Kidney capillary endothelial cell (primary cell): ENCODE results near the gene THUMPD3.

ENCODE experiments used
- DNase-seq: peaks from one replicate; pipeline ENCODE4 v3.0.0-alpha.2; 2018; ENCODE audit warnings: low spot score

The THUMPD3 gene

DNA sequence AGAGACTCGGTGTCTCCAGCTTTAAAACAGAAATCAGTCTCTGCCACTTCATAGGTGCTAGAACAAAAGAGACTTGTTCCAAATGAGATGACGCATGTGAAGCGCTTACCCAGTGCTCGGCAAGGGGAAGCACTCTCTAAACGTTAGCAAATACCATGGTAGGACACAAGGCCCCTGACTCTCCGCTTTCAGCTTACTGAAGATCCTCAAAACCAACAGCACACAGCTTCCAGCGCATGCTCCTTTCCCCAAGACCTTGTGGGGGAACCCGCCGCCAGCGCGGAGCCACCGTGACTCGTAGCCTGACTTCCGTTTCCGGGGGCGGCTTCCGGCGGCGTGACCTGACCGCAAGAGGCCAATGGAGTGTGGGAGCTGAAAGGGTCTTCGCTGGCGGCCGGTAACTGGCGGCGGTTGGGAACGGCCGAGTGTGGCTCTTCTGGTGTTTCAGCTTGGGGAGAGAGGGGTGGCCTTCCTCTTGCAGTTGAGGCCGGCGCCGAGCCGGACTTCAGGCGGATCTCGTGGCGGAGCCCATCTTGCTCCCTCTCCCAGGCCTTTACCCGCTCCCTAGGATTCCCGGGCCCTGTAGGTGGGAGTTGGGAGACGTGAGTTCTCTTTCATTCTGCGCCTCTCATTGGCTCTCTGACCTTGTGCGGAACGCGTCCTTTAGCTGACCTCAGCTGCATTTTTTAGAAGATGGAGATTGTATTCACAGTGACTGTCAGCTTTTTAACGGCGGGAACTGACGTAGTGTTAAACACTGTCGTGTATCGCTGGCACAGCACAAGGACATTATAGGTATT lies at the start of gene THUMPD3:
Gene THUMPD3 (plus strand): TSS at position 324 of the 800 bp plus-strand sequence. CDS start 2,015 bp downstream, outside the sequence.
- peak; percentile 95 for DNase-seq

GRCh38 chr3:9314796-9315195 lies 48.1 kb upstream of the THUMPD3 start:
- DNase-seq: no peak

GRCh38 chr3:9316881-9317361 lies 45.9 kb upstream of the THUMPD3 start:
- DNase-seq: peak; percentile 69

DNA sequence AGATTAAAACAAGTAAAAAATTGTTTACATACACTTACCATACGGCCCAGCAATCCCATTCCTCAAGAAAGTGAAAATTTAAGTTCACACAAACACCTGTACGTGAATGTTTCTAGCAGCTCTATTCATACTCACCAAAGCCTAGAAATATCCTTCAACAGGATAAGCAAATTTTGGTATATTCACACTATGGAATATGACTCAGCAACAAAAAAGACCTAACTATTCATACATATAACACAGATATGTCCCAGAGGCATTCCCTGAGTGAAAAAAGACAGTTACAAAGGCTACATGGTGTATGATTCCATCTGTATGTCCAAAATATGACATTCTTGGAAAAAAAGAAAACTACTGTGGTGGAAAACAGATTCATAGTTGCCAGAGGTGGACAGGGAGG lies 40.1 kb upstream of the THUMPD3 start:
- DNase-seq: no peak

GRCh38 chr3:9324944-9325343 lies 37.9 kb upstream of the THUMPD3 start:
- DNase-seq: no peak

- no peak for DNase-seq
Measured at GRCh38 chr3:9327578-9327977, 35.3 kb upstream of the THUMPD3 start.

GRCh38 chr3:9330166-9330703 lies 32.6 kb upstream of the THUMPD3 start:
- no peak for DNase-seq

GRCh38 chr3:9331171-9331570 lies 31.7 kb upstream of the THUMPD3 start:
- DNase-seq: no peak

DNA sequence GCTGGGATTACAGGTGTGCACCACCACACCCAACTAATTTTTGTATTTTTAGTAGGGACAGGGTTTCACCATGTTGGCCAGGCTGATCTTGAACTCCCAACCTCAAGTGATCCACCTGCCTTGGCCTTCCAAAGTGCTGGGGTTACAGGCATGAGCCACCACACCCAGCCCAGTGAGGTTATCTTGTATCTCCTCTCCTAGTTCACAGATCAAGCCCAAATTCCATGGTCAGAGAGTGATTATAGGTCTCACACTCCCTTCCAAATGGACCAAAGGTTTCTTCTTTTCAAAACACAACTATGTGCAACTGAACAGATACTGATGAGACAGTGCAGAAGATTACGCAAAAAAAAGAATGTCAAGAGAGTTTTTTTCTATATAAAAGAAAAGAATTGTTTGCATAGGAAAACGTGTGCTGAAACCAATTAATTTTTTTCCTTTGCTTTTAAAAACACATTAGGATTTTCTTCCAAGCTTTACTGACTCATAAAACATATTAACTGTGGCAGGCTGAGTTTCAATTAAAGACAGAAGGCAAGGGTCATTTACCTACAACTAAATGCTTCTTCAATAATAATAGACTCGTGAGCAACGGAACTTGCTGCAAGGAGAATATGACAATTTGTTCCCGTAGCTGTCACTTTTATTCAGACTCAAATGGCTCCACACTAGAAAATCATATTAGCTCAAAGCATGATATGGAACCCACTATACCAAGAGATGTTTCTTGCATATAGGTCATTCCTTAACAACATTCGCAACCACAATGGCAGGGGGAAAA lies 30.4 kb upstream of the THUMPD3 start:
- DNase-seq: no peak

DNA sequence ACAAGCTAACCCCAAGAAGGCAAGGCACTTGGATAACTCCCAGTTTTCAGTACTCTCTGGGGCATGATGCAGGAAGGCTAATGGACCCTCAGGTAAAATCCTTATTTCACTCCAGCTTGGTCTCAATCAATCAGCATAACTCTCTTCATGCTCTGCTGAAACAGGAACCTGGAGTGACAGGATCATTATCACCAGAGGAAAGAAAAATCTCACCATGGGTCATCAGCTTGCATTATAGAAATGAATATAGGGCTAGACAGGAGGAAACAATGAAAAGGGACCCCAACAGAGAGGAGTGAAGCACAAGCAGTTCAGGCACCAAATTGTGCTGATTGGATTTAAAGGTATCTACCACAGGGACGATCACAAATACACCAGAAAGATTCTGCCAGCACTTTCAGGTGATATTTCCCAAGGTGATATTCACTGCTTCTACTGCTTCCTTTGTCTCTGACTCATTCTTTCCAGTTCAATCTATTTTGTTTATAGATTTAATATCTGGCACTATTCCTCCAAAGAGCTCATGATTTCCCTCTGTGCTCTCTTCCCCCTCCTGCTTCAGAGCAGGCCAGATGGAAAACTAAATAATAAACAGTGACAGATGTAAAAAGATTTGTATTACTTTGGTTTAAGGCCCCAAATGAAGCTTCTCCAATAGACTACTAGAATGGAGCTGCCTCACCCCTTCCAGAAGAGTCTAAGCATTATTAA lies 22.9 kb upstream of the THUMPD3 start:
- no peak for DNase-seq

- peak; percentile 70 for DNase-seq
Measured at GRCh38 chr3:9340472-9340902, 22.4 kb upstream of the THUMPD3 start.

DNA sequence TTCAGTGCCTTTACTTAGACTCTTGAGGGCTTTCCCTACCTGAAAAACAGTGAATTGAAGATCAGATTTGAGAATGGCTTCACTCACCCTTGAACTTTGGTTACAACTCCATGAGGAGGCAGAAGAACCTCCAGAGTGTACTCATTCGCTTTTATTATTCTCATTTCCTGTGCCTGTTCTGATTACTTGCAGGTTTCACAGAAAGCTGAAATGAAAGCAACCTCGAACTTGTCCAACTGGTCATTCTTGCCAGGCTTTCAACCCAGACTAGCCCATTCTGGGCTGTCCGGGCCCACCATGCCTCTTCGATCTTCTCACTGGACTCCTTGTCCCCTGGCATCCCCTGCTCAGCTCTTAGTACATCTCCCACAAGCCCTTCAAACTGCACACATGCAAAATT lies 20.2 kb upstream of the THUMPD3 start:
- no peak for DNase-seq

DNA sequence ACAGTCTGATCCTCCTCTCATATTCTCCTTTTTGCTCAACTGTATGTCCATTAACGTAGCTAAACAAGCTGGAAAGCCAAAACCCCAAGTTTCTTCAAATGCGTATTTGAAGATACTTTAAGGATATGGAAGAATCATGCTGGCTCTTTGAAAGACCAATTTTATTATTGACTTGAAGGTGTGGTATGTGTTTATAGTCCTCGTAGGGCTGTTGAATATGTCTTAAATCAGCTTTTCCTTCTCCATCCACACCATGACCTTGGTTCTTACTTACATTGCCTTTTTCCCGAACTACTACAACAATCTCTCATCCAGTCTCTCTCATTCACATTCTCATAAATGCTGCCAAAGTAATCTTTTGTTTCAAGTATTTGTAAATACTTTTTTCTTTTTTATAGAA lies 19.7 kb upstream of the THUMPD3 start:
- DNase-seq: no peak

GRCh38 chr3:9345041-9345440 lies 17.8 kb upstream of the THUMPD3 start:
- DNase-seq: no peak

DNA sequence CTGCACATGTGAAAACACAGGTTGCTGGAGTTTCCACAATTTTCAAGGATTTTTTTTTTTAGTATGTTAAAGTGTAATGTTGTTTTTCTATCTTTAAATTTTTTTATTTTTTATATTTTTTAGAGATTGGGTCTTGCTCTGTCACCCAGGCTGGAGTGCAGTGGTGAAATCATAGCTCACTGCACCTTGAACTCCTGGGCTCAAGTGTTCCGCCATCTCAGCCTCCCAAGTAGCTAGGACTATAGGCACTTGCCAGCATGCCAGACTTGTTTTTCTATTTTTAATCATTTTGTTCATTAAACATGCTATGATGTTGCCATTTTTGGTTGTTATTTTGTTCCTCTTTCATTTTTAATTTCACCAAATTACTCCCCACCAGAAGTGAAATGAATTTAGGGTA lies 16.7 kb upstream of the THUMPD3 start:
- no peak for DNase-seq

- DNase-seq: no peak
Measured at GRCh38 chr3:9347081-9347480, 15.8 kb upstream of the THUMPD3 start.

DNA sequence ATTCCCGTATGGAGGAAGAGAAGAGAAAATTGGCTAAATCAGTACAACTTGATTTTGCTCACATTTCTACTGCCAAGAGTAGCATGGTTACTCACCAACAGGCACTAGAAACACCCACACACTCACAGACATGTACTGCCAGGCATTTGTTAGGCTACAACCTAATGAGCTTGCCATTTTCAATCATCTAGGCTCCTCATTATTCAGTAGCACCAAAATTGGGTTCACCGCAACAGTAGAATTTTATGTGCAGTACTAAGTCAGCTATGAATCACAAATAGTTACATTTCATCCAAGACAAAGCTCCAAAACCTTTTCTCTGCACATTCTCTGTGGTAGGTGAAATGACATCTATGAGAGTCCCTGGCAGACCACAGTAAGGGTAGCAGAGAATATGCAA lies 15.0 kb upstream of the THUMPD3 start:
- no peak for DNase-seq

- DNase-seq: peak; percentile 93
Measured at GRCh38 chr3:9349321-9350117, 13.3 kb upstream of the THUMPD3 start.

GRCh38 chr3:9351709-9352126 lies 11.1 kb upstream of the THUMPD3 start:
- no peak for DNase-seq

DNA sequence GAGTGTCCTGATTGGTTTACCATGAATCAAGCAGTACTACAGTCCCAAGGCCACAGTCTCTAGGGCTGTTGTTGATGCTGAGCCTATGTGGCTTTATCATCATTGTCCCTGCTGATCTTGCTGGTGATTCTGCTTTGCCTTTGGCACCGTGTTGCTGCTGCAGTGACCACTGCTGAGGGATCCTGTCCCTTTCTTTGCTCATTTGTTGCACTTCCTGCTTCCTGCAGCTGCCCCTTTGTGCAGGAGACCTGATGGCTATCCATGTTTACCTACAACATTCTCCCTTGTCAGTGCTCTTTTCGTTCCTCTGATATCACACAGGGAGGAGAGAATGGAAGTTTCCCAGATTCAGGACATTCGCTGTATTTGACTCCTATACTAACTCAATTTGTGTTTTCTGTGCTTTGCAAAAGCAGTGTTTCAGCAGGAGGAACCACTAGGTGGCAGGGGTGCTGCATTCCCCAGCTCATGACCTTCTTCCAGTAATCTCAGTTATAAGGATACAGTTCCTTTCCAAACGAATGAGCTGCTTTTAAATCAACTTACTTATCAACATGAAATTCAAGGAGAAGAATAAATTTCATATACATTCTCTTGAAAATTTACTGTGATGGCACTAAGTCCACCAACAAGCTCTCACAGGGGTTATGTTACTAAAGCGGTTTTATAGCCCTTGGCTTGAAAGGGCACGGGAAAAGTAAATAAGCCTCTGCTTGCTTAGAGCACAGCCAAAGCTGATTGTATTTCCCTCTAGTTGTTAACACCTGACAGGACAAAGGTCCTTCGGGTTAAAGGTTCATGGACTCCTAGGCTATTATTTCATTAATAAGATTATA lies 9.7 kb upstream of the THUMPD3 start:
- peak; percentile 72 for DNase-seq
